Activated T-helper 2 cell treated with anti-CD3 and anti-CD28 coated beads, Interferon-gamma antibody, Interleukin-2, Interleukin-4, amounts not matched to agents 10 μg/mL and 5 μg/mL and 100 μg/mL, durations not matched to agents 14 hours and 24 hours and 36 hours (primary cell): ENCODE data around the gene FLNB. TPM values are rescaled to one million over a fixed set of nuclear protein-coding genes. Genes with fewer than 3 reads are reported as not detected.

Experiments
- DNase-seq: peaks from one replicate; pipeline ENCODE4 v3.0.0; 2021; ENCODE audit warnings: low spot score
- H3K27ac Mint-ChIP-seq: one replicate; pipeline ENCODE4 v1.8.0; 2021; ENCODE audit warnings: mixed read lengths
- H3K27me3 Mint-ChIP-seq: one replicate; pipeline ENCODE4 v1.8.0; 2021; ENCODE audit warnings: low read depth, mixed read lengths
- H3K36me3 Mint-ChIP-seq: one replicate; pipeline ENCODE4 v1.8.0; 2021; ENCODE audit warnings: low read depth, mixed read lengths
- H3K4me1 Mint-ChIP-seq: one replicate; pipeline ENCODE4 v1.8.0; 2021; ENCODE audit warnings: low read depth, mixed read lengths
- H3K4me3 Mint-ChIP-seq: one replicate; pipeline ENCODE4 v1.8.0; 2021; ENCODE audit warnings: low read depth, mild to moderate bottlenecking, moderate library complexity, mixed read lengths
- H3K9me3 Mint-ChIP-seq: one replicate; pipeline ENCODE4 v1.8.0; 2021; ENCODE audit warnings: mixed read lengths
- intact Hi-C: fragments of 100-400 bp; cut with micrococcal nuclease; formaldehyde crosslinking; loops from one replicate; pipeline ENCODE4 v1.15.1; 2023
- total RNA-seq: library from RNA; stranded (reverse); gene quantifications from 2 replicates; pipeline ENCODE4 v1.2.3, GENCODE V29; 2022

Gene FLNB
- total RNA-seq, 1 donor from 2014 or later: 35.6 TPM

- H3K27ac Mint-ChIP-seq: peak overlapping the region; percentile 68
- intact Hi-C loops: loop anchor here (1.0 to 5.0 kb wide), 4 partner anchors 8 to 46 kb away; no protein-coding TSS in a partner anchor
- H3K4me1 Mint-ChIP-seq: peaks cover 41% of the 10 kb centered on the region
- peak overlapping the region; percentile 15 for H3K4me3 Mint-ChIP-seq
- peaks cover 9% of the 10 kb centered on the region for H3K27me3 Mint-ChIP-seq
- DNase-seq: no peak
- H3K36me3 Mint-ChIP-seq: no peaks in the 10 kb centered on the region
- H3K9me3 Mint-ChIP-seq: no peaks in the 10 kb centered on the region
Observed at GRCh38 chr3:58214484-58215316, 206.5 kb downstream of the FLNB start.

GRCh38 chr3:58215317-58216025 is 207.2 kb downstream of the FLNB start:
- H3K4me3 Mint-ChIP-seq: peak overlapping the region; percentile 15

GRCh38 chr3:58216496-58217195 is 208.4 kb downstream of the FLNB start:
- no peak overlapping the region for H3K27ac Mint-ChIP-seq
- H3K4me1 Mint-ChIP-seq: peaks cover 45% of the 10 kb centered on the region
- no peak overlapping the region for H3K4me3 Mint-ChIP-seq
- intact Hi-C loops: loop anchor here (1.0 to 5.0 kb wide), 3 partner anchors 20 to 39 kb away; partner anchors contain the start of gene ABHD6
- H3K9me3 Mint-ChIP-seq: no peaks in the 10 kb centered on the region
- DNase-seq: no peak
- no peaks in the 10 kb centered on the region for H3K36me3 Mint-ChIP-seq
- no peaks in the 10 kb centered on the region for H3K27me3 Mint-ChIP-seq

More at GRCh38 chr3:58215317-58216025, 207.2 kb downstream of the FLNB start:
- Mint-ChIP-seq H3K27me3 (peaks cover 5% of the 10 kb centered on the region), H3K9me3 (no peaks in the 10 kb centered on the region), H3K27ac (peak overlapping the region; percentile 68), H3K4me1 (peaks cover 41% of the 10 kb centered on the region), H3K36me3 (no peaks in the 10 kb centered on the region)
- no peak for DNase-seq
- intact Hi-C loops: loop anchor here (2.0 to 5.0 kb wide), 4 partner anchors 17 to 45 kb away; partner anchors contain the start of gene ABHD6

GRCh38 chr3:58217209-58217811 is 209.1 kb downstream of the FLNB start:
- intact Hi-C loops: loop anchor here (1.0 to 5.0 kb wide), 3 partner anchors 19 to 40 kb away; partner anchors contain the start of gene ABHD6
- Mint-ChIP-seq H3K27me3 (no peaks in the 10 kb centered on the region), H3K9me3 (no peaks in the 10 kb centered on the region), H3K4me3 (no peak overlapping the region), H3K36me3 (no peaks in the 10 kb centered on the region), H3K4me1 (peaks cover 45% of the 10 kb centered on the region), H3K27ac (no peak overlapping the region)
- DNase-seq: peak; percentile 44

GRCh38 chr3:58218904-58219303 is 210.7 kb downstream of the FLNB start:
- H3K36me3 Mint-ChIP-seq: no peaks in the 10 kb centered on the region
- no peak overlapping the region for H3K27ac Mint-ChIP-seq
- H3K4me1 Mint-ChIP-seq: peaks cover 47% of the 10 kb centered on the region
- intact Hi-C loops: loop anchor here (5.0 kb wide), 1 partner anchor 42 kb away; no protein-coding TSS in a partner anchor
- no peak for DNase-seq
- H3K9me3 Mint-ChIP-seq: no peaks in the 10 kb centered on the region
- H3K4me3 Mint-ChIP-seq: no peak overlapping the region
- no peaks in the 10 kb centered on the region for H3K27me3 Mint-ChIP-seq

Other genes with a start within 250 kb of the FLNB start
- gene DNASE1L3, start 202.6 kb downstream of the FLNB start, total RNA-seq: not detected in 2 replicates
- gene ABHD6, start 229.4 kb downstream of the FLNB start, total RNA-seq: 26.4 and 28.2 TPM in 2 replicates